ENCODE results near the gene TYR. TPM values are rescaled to one million over a fixed set of nuclear protein-coding genes. Genes with fewer than 3 reads are reported as not detected.

The TYR gene
- total and polyA plus RNA-seq, 5 donors: not detected

Other genes with a start within 250 kb of the TYR start
- gene GRM5, start 111.9 kb upstream of the TYR start, total RNA-seq: under 1 TPM in 1 of 4 donors, not detected in 3; 0.45 TPM
- gene GRM5, start 111.9 kb upstream of the TYR start, polyA plus RNA-seq: 0.02 TPM